COLO668 (cell line): ENCODE measurements around the gene PIK3AP1.
"Not testable (repeated sequence)": the region's sequence is repeated elsewhere in the genome, so short reads cannot be mapped to it uniquely, and the experiment has no call there.

ENCODE experiments used
- DNase-seq: peaks from one replicate; lab custom pipeline; 2025; ENCODE audit not compliant: unreplicated experiment; lab: John Stamatoyannopoulos, UW

Gene PIK3AP1

DNA sequence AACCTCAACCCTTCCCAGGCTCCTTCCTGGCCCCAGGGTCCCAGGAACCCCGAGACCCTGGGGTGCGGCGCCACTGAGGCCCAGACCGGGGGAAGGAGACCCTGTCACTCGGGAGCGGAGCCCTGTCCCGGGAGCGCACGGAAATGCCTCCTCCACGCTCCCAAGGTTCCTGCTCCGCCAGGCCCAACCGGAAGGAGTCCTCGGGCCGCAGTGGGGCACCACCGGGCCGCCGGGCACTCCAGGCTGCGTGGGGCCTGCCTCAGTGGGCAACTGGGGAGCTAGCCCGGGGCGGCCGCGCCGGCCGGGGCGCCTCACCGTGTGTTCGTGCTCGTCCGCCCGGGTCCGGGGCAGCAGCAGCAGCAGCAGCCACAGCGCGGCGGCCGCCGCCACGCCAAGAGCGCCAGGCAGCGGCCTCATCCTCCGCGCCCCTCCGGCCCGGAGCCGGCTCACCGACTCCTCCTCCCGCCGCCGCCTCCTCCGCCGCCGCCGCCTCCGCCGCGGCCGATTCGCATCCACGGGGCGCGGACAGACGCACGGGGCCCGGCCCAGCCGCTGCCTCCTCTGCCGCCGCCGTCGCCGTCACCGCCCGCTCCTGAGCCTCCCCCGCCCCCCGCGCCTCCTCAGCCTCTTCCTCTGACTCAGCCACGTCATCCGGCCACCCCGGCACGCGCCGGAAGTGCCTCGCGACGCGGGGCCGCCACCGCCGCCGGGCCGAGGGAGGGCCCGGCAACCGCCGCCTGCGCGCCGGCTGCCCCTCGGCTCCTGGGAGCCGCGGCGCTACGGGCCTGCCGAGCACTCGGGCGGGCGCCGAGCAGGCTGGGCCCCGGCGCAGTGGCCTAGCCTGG is 133.7 kb downstream of the PIK3AP1 start, which contains the start of gene TM9SF3:
TSS of gene TM9SF3 (minus strand) at position 594 of the 845 bp plus-strand sequence. CDS start at position 417, 177 bp downstream.
- DNase-seq = peak; percentile 90

DNA sequence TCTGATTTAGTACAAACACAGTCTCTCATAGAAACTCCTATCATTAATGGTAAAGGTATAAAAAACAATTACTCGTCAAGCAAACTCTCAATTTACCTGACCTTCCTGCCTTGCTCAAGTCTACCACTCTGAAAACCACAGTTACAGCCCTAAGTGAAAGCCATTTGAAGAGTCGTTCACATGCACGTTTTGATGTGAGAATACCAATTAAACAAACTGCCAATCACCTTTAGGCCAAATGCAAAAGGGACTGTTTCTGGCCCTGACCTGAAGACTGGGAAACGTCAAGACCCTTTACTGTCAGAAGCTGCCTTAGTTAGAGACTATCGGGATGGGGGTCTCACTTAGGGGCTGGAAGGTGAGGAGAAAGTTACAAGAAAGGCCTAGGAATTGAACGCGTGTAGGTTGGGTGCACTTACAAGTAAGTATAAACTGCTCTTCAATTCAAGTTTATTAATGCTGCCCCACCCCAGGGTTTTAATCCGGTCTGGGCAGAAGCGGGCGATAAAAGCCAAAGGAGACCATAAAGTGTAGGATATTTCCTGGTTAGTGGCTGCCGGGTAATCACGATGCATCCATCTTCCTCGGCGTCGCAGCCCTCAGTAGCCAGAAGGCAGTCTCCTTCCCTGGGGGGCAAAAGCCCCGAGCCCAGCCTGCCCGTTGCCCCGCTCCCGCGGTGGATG is 134.4 kb downstream of the PIK3AP1 start:
- DNase-seq = peak; percentile 53

DNA sequence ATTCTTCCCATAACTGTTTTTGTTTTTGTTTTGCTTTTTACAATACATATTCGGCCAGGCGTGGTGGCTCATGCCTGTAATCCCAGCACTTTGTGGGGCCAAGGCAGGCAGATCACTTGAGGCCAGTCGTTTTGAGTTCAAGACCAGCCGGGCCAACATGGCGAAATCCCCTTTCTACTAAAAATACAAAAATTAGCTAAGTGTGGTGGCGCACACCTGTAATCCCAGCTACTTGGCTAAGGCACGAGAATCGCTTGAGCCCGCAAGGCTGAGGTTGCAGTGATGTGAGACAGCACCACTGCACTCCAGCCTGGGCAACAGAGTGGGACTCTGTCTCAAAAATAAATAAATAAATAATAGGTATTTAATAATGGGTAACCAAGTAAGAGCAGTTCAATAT is 135.8 kb downstream of the PIK3AP1 start:
- no peak for DNase-seq

DNA sequence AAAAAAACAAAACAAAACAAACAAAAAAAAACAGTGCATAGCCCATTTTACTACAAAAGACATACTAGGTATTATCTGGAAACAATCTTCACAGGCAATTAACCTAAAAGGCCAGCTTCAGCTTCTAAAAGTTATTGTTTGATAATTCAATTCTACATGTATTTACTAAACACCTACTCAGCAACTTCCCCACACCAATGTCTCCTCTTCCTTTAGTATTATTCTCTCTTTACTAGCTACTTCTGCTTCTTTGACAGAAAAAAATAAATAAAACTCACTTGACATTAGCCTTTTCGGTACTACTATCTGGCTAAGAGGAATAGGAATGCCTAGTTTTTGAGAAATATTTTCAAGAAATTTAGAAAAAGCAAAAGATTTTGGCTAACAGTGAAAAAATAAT is 136.3 kb downstream of the PIK3AP1 start:
- DNase-seq = no peak

DNA sequence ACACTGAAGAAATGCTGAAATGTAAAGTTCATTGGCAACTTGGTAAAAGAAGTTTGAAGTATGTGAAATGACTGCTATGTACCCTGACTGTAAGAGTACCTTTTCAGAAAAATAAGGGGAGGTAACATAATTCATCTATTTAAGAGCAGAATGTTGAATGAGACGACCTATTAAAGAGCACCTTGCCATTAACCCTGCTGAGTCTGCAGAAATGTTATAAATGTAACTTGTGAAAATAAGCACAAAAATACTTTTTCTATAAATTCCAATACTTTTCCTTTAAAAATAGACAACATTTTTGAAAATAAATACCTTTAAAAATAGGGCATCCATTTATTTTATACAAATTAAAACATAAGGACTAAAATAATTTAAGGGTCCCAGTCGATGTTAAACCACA is 141.2 kb downstream of the PIK3AP1 start:
- DNase-seq = no peak

DNA sequence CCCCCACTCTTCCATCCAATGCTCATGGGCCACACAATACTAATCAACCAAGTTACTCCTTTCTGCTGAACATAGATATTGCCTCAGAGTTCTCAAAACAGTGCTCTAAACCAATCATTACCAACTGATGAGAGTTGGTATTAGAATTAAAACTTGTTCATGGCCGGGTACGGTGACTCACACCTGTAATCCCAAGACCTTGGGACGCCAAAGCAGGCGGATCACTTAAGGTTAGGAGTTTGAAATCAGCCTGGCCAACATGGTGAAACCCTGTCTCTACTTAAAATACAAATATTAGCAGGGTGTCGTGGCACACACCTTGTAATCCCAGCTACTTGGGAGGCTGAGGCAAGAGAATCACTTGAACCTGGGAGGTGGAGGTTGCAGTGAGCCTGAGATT is 141.7 kb downstream of the PIK3AP1 start:
- DNase-seq = no peak

DNA sequence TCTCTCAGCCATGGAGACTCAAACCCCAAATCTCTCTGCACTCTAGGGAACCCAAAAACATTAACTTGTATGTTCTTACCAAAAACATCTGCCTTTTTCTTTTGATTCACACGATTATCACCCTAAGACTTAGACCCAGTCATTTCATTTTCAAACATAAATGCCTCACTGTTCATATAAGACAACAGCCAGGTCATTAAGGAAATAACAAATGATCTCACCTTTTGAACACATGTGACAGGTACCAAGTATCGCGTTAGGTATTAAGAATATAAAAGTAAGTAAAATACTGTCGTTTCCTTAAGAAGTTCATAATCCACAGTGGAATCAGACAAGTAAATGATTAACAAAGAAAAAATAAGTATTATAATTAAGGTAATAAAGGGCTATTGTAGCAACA is 142.3 kb downstream of the PIK3AP1 start:
- DNase-seq = no peak

DNA sequence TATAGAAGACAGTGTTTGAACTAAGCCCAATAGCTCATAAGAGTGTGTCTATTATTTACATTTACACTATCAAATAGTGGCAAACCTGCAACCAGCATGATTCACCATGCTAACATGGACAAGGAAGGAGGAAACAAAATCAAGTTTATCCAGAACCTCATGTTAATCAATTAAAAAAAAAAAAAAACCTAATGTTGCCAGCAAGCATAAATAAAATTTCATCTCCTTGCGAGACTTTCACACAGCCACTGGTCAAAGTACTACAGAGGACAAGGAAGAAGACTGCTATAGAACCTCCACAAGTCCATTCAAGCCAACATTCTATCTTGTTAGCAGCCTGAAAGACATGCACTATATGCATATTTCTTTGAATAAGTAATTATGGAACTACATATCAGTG is 143.2 kb downstream of the PIK3AP1 start:
- no peak for DNase-seq

DNA sequence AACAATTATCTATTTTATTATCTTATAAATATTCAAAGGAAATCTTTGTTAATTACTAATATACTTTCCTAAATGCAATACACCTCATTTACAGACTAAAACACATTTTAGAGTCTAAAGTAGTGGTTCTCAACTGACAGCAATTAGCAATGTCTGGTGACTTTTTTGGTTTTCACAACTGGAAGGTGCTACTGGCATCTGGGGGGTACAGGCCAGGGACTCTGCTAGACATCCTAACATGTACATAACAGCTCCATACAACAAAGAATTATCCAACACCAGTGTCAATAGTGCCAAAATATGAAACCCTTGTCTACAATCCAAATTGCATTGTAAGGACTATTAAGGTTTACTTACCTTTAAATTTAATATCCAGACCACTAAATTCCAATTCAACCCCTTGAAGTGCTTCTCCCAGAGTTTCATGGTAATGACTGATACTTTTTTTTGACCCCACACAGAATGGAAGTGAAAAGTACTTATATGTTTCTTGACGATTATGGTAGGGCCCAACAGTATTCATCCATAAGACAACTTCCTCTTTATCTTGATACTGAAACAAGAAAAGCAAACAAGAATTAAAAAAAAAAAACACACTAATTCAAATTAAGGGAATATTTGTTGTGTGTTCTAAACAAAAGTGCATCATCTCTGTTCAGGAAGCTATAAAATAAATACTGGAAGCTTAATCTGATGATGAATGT is 143.9 kb downstream of the PIK3AP1 start:
- no peak for DNase-seq

DNA sequence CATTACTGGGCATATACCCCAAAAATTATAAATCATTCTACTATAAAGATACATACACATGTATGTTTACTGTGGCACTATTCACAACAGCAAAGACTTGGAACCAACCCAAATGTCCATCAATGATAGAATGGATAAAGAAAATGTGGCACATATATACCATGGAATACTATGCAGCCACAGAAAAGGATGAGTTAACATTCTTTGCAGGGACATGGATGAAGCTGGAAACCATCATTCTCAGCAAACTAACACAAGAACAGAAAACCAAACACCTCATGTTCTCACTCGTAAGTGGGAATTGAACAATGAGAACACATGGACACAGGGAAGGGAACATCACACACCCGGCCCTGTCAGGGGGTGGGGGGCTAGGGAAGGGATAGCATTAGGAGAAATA is 145.8 kb downstream of the PIK3AP1 start:
- DNase-seq = not testable (repeated sequence)

DNA sequence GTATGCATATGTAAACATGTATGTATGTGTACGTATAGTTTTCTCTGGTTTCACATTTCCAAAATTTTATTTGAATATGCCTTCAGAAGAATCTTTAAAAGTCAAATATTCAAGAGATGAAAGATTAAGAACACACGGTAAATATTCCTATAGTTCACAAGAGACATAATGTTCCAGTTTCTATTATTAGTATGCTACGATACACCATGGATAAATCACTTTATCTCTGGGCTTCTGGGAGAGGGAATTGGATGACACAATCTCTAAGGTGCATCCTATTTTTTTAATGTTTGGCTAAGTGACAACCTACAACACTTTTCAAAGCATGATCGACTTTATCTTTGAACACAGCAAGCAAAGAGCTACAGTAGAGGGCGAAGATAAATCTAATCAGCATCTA is 147.3 kb downstream of the PIK3AP1 start:
- no peak for DNase-seq

DNA sequence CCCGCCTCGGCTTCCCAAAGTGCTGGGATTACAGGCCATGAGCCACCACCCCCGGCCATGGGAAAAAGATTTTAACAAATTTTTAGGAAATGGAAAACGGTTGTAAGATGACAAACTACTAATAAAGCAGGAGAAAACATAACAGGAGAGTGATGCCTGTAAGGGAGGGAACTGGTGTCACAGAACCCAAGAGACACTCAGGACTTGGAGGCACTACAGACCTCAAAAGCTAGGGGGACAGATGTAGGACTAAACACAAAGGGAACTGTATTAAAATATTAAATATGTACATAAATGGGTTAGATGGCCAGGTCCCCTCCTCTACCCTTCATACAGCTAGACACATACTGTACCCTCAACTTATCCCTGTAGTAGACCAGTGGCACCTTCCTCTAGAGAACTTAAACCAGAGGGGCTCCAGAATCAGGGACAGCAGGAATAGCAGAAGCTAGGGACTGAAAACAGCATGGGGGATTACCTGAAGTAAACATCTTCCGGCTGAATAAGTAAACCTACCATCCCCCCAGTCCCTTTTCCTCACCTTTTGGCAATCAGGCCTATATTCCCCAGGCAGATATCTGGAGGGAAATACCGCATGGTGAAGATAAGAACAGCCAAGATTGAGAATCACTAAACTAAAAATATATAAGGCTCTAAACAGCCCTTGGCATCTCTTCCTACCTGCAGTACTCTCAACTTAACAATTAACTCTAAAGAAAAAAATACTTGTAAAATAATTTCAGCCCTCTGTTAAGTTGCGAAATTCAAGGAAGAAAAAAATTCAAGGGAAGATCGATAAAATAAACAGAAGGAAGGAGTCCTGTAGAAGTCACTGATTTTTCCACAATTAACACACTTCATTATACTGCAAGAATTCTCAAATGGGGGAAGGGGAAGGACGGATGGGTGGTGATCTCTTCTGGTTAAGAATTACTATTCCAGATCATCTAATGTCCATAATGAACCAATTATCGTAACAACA is 149.0 kb downstream of the PIK3AP1 start:
- DNase-seq = no peak

DNA sequence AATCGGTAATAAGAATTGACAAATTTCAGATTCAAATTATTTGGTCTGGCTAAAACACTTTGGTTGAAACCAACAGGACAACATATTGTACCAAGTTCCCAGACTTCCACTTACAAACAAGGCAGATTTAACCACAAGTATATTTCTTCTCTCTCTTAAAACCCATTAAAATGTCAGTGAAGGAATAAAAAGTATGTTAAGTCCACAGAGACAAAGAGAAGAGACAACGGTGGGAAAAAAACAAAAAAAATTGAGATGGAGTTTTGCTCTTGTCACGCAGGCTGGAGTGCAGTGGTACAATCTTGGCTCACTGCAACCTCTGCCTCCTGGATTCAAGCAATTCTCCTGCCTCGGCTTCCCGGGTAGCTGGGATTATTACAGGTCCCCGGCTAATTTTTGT is 149.8 kb downstream of the PIK3AP1 start:
- no peak for DNase-seq

DNA sequence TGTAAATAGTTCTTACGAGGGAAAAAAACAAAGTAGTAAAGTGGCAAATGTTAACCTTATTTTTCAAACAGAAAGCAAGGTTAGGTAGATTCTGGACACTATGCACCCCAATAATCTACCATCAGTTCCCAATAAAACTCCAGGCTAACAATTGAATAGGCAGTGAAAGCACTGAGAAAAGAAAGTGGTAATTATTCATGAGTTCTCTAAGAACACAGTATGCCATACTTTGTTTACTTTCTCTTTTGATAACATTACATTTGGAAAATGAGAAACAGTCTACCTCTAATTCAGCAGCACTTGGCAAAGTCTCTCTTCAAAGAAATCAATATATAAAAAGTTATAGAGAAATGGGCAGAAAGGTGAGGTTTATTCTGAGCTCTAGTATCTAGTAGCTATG is 151.9 kb downstream of the PIK3AP1 start:
- no peak for DNase-seq

DNA sequence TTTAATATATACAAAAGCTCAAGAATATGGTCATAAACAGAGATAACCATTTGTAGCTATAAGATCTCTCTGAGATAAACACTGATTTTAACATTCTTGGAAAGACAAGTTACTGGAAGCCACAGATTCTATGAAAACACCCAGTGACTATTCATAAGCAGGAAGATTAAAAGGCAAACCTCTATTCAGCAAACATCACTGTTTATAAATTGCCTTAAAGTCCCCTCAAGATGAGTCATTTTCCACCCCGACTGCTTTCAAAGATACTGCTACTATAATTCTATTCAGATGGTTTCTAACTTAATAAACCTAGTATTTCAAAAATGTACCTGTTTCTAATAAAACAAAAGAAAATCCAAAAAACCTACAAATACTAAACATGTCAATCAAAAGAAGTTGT is 154.5 kb downstream of the PIK3AP1 start:
- no peak for DNase-seq

DNA sequence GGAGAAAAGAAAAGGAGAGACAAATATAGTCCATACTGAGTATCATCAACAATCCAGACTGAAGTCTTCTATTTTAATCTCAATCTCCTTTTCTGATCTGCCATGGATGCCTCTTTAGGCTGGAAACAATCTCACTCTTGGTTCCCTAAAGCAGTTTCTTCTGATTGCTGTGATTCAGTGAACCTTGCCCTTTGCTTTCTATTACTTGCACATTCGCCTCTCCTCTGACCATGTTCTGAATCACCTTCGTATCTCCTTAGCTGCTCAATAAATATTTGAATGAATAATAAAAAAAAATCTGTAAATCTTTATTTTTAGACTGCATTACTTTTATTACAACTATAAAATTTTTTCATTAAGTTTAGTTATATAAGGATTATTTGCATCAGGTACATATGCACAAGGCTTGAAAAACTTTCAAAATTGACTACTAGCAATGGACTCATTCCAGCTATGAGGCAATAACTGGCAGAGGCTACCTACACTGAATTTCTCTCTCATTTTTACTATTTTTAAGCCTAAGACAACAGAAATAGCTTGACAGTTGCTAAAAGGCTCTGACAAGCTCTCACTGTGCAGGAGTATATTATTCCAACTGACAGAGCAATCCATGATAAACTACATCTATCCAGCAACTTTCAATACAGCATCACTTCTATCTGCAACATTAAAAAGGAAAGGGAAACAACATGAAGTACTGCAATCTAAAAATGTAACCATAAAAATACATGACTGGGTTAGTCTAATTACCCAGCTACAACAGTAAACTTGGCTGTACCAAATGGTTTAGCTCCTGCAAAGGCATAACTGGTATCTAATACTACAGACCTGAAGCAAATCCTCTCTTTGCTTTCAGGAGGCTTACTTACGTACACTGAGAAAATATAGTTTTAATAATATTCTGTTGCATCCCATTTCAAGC is 159.1 kb downstream of the PIK3AP1 start:
- DNase-seq = no peak

DNA sequence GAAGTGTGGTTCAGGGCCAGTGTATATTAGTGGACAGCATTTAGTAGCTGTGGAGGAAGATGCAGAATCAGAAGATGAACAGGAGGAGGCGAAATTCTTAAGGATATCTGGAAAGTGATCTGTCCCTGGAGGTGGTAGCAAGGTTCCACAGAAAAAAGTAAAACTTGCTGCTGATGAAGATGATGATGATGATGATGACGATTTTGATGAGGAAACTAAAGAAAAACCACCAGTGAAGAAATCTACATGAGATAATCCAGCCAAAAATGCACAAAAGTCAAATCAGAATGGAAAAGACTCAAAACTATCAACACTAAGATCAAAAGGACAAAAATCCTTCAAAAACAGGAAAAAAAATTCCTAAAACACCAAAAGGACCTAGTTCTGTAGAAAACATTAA is 159.8 kb downstream of the PIK3AP1 start:
- DNase-seq = no peak

DNA sequence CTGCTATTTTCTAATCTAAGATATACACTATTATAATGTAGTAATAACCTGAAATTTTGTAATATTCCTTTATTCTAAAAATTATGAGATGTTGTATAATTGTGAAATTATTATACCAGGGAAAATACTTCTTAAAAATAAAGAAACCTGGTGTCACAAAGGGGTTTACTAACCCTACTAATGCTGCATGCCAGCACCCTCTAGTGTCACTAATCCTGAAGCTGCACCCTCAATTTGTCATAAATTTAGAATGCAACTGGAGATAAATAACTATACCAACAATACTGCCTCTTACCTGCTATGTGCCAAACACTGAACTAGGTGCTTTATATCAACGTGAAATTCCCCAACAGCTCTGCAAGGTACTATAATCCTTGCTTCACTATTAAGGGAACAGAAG is 164.3 kb downstream of the PIK3AP1 start:
- no peak for DNase-seq

DNA sequence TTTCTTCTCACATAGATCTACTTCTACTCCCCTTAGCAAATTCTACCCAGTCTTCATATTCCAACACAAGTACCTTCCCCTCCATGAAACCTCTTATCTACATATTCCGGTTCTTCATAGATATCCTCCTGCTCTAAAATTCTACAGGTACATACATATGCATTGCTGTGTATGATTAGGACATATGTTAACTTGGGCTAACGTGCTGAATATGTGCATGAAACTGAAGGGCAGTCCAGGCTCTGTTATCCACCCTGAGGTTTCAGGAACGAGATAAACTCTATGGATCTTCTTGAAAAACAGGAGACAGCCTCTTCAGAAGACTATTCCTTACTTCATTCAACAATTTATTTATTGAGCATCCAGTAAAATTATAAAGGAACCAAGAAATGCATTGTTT is 165.0 kb downstream of the PIK3AP1 start:
- no peak for DNase-seq

DNA sequence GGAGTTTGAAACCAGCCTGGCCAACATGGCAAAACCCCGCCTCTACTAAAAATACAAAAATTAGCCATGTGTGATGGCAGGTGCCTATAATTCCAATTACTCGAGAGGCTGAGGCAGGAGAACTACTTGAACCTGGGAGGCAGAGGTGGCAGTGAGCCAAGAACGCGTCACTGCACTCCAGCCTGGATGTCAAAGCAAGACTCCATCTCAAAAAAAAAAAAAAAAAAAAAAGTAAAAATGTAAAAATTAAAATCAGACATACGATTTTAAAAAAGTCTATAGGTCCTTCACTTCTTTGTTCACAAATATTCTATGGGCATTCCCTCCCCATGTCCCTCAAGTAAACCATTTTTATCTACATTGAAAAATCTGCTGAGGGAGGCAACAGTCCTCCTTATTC is 171.7 kb downstream of the PIK3AP1 start:
- DNase-seq = peak; percentile 51
